H1 (cell line): Measurements from ENCODE around the gene TTC22. TPM values are rescaled to one million over a fixed set of nuclear protein-coding genes. Genes with fewer than 3 reads are reported as not detected.

Source experiments
- CHD7 ChIP-seq: fragments of 300-600 bp; sonication (generic); IDR thresholded peaks from 2 replicates; pipeline ENCODE4 v1.7.1; 2012; ENCODE audit warnings: low read length, moderate library complexity, mild to moderate bottlenecking, inconsistent platforms; ENCODE audit not compliant: insufficient replicate concordance
- E2F6 ChIP-seq: IDR thresholded peaks from 2 replicates; pipeline ENCODE4 v1.6.1; 2012; ENCODE audit warnings: inconsistent platforms
- EGR1 ChIP-seq: IDR thresholded peaks from 2 replicates; pipeline ENCODE4 v1.6.1; 2011; ENCODE audit warnings: low read depth, low read length, borderline replicate concordance
- KDM4A ChIP-seq: IDR thresholded peaks from one replicate; pipeline ENCODE4 v1.7.1; 2012; ENCODE audit warnings: low read depth, mild to moderate bottlenecking, moderate library complexity, low read length, inconsistent platforms; ENCODE audit not compliant: severe bottlenecking
- MAFK ChIP-seq: IDR thresholded peaks from 2 replicates; pipeline ENCODE4 v1.6.1; 2012; ENCODE audit warnings: low read depth, mild to moderate bottlenecking, improper control_type of control experiment, low read length
- NRF1 ChIP-seq: IDR thresholded peaks from 2 replicates; pipeline ENCODE4 v1.6.1; 2011; ENCODE audit warnings: mild to moderate bottlenecking, low read depth, low read length, improper control_type of control experiment
- POLR2AphosphoS5 ChIP-seq: IDR thresholded peaks from 2 replicates; pipeline ENCODE4 v1.6.1; 2011; ENCODE audit warnings: low read depth, low read length
- RXRA ChIP-seq: IDR thresholded peaks from 2 replicates; pipeline ENCODE4 v1.6.1; 2011; ENCODE audit warnings: low read depth, mild to moderate bottlenecking, low read length, moderate library complexity; ENCODE audit not compliant: insufficient read depth
- SP4 ChIP-seq: IDR thresholded peaks from 2 replicates; pipeline ENCODE4 v1.6.1; 2012; ENCODE audit warnings: low read length, inconsistent platforms
- TAF1 ChIP-seq: IDR thresholded peaks from 2 replicates; pipeline ENCODE4 v1.6.1; 2011; ENCODE audit warnings: mild to moderate bottlenecking, low read depth, low read length
- TBP ChIP-seq: IDR thresholded peaks from 2 replicates; pipeline ENCODE4 v1.6.1; 2011; ENCODE audit warnings: low read depth, low read length, improper control_type of control experiment
- polyA plus RNA-seq, 7 experiments: library from polyadenylated mRNA; depleted of rRNA in 3 of 7; stranded (reverse) in 5 of 7; unstranded in 2 of 7; fragments of >200 nt in 5 of 7; fragments of 200-250 nt in 2 of 7; gene quantifications; 1 replicate in 5 of 7; 2 replicates in 1 of 7; 4 replicates in 1 of 7; pipeline versions ENCODE4 v1.2.1 to v1.2.3, GENCODE V29; 2011 to 2013; ENCODE audit warnings: missing spikeins in 2 of 7, mixed read lengths in 2 of 7
- total RNA-seq: library from RNA; stranded (reverse); fragmentation: NEBNext Ultra II Directional; extraction: Animal tissue kit (Norgen Biotek cat#: 25700); gene quantifications from 2 replicates; pipeline ENCODE4 v1.2.1, GENCODE V29; 2021

The TTC22 gene
- total and polyA plus RNA-seq, 2 of the 8 experiments (the other 6 are each of a cell fraction or from before 2014, with no cell fraction given) = 1.00 to 1.6 TPM

- TF ChIP-seq CHD7 (no peak), KDM4A (no peak), SP4 (no peak), MAFK (no peak), TAF1 (no peak), POLR2AphosphoS5 (no peak), TBP (no peak), NRF1 (no peak), EGR1 (no peak), RXRA (no peak), E2F6 (no peak)
- TF ChIP-seq, all 59 proteins: peak for 0
Observed at GRCh38 chr1:54782588-54782987, 18.5 kb downstream of the TTC22 start (continued).
